NCI-H2081 treated with DMSO at 0.1 percent for 48 hours (cell line): ENCODE results near the gene RUVBL1.
"Not testable (repeated sequence)": the region's sequence is repeated elsewhere in the genome, so short reads cannot be mapped to it uniquely, and the experiment has no call there.

Experiments used
- DNase-seq: peaks from one replicate; lab custom pipeline; 2025; lab: John Stamatoyannopoulos, UW

Gene RUVBL1

DNA sequence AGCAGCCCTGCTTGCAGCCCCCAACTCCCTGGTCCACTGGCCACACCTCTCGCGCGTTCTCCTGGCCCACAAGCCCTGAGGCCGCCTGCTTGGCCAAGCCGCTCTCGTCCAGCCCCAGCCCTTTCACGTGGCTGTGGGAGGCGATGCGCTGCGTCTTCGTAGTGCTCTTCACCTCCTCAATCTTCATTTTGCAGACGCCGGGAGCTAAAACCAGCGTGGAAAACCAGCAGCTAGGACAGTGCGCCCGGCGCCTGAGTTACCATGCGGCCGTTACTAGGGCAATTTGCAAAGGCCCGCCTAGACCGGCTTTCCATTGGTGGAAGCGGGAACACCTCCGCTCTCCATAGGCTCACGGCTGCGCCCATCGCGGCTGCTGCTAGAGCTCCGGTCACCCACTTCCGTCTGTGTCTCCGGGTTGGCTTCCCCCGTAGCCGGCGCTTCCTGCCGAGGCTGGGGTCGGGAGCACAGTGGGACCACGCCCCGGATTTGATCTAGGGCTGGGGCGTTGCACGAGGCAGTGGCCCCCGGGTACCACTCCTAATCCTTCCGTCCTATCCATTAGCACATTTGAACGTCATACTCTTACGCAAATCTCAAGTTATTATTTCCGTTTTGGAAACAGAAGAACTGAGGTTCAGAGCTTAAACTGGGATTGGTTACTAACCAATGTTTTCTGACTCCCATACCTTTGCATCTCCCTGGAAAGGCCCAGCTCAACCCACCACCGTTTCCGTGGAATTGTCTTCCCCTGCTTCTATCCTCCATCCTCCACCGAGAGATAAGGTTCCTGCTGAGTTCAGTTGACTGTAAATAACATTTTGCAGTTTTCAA lies at the start of gene RUVBL1:
TSS of gene RUVBL1 (minus strand) at position 275 of the 831 bp plus-strand sequence. CDS start at position 187, 88 bp downstream.
- peak; percentile 99 for DNase-seq

- no peak for DNase-seq
These were observed 49.6 kb upstream of the RUVBL1 start for GRCh38 chr3:128173200-128173599.

- no peak for DNase-seq
These were observed 47.4 kb upstream of the RUVBL1 start for GRCh38 chr3:128170866-128171516.

DNA sequence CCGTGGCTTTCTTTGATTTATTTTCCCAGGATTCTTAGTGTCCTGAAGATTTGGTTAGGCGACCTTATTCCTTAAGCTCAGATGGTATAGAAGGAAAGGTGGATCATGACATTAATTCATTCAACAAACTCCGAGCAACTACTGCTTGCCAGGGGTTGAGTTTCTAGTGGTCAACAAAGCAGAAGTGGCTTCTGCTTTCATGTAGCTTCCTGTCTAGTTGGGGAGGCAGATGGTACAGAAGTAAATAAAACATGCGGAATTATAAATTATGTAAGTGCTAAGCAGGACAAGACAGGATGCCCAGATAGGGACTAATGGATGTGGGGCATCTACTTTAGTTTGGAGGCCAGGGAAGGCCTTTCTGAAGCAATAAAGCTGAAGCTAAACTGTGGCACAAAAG lies 45.2 kb upstream of the RUVBL1 start:
- no peak for DNase-seq

GRCh38 chr3:128167973-128168674 lies 44.5 kb upstream of the RUVBL1 start:
- no peak for DNase-seq

- DNase-seq = no peak
These were observed 44.0 kb upstream of the RUVBL1 start for GRCh38 chr3:128167646-128167972.

DNA sequence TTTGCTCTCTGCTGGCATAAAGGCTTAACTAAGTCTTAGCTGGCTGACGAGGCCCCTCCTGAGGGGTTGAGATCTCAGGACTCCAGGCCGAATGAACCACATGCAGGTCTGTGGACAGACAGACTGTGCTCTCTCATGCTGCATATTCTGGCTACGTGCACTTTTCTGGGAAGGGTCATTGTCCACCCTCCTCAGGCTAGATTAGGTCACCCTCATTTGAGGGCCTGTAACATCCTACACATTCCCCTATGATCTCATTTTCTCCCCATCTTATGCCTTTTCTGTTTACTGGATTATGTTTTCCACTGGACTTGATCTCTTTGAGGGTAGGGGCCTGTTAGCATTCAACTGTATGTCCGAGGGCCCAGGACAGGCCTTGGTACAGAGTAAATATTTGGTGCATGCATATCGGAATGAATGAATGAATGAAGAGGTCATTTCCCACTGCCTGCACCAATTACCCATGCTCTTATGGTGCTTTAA lies 43.4 kb upstream of the RUVBL1 start:
- DNase-seq = no peak

- DNase-seq = no peak
These were observed 39.8 kb upstream of the RUVBL1 start for GRCh38 chr3:128163432-128163831.

DNA sequence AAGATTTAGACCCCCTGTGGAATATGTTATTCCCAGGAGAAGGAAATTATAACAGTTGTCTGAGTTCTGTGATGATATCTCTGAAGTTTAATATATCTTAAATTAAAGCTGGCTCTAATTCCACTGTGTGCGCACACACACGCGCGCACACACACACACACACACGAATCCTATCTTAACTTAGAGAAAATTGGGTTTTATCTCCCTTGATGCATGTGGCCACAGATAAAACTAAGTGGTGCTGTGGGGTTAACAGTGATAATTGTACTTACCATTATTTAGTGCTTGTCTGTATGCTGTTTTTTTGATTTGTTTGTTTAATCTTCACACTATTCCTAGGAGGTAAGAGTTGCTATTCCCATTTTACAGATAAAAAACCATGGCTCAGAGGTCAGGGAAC lies 37.0 kb upstream of the RUVBL1 start:
- no peak for DNase-seq

DNA sequence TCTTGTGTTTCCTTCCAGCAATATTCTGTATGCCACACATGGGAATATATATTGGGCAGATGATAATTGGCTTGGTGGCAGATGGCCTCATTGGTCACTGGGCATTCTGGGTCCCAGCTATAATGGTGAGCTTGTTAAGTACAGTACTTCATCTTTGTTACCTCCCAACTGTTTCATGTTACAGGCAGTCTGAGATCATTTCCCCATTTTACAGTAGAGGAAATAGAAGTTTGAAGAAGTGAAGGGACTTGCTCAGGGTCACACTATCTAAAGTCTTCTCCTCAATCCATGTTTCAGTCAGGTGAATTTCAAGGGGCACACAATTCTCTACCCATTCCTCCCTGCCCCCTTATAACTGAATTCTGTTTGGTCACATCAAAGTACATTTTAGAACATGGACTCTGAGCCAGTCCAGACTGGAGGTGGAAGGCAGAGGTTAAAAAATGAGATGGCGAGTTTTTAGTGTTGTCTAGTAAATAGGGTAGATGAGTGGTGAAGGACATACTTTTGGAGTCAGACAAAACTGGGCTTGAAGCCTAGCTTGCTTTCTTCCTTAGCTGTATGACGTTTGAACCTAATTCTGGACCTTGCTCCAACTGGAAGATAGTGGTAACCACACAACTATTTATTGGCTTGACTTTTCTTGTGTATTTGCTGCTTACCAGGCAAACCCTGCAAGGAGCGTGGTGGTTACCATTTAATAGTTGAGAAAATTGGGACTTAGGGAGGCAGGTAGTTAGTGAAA lies 32.2 kb upstream of the RUVBL1 start:
- no peak for DNase-seq

GRCh38 chr3:128154354-128154753 lies 30.7 kb upstream of the RUVBL1 start:
- not testable (repeated sequence) for DNase-seq

- peak; percentile 33 for DNase-seq
These were observed 29.8 kb upstream of the RUVBL1 start, which contains the start of gene EEFSEC for GRCh38 chr3:128153156-128154041. Gene EEFSEC, plus strand, starts transcription at chr3:128153481. Its CDS starts 27 bp downstream, at chr3:128153508.

- DNase-seq = no peak
These were observed 29.0 kb upstream of the RUVBL1 start for GRCh38 chr3:128152419-128153155.

GRCh38 chr3:128151758-128152274 lies 28.2 kb upstream of the RUVBL1 start:
- no peak for DNase-seq

GRCh38 chr3:128149650-128150049 lies 26.0 kb upstream of the RUVBL1 start:
- DNase-seq = no peak

GRCh38 chr3:128146201-128146600 lies 22.6 kb upstream of the RUVBL1 start:
- DNase-seq = no peak

- no peak for DNase-seq
These were observed 21.7 kb upstream of the RUVBL1 start for GRCh38 chr3:128145279-128145678.

GRCh38 chr3:128144512-128145187 lies 21.0 kb upstream of the RUVBL1 start:
- DNase-seq = no peak

- no peak for DNase-seq
These were observed 19.9 kb upstream of the RUVBL1 start for GRCh38 chr3:128143496-128143895.
